A549 (cell line): ENCODE data around the gene LIMS1. TPM values are rescaled to one million over a fixed set of nuclear protein-coding genes. Genes with fewer than 3 reads are reported as not detected.
"Not testable (repeated sequence)": the region's sequence is repeated elsewhere in the genome, so short reads cannot be mapped to it uniquely, and the experiment has no call there.

Source experiments
- ATAC-seq, 2 experiments: fragments of 200-7000 bp in 1 of 2; fragments of >200 bp in 1 of 2; cut with Nextera tagmentation in 1 of 2; cut with Tn5 transposase in 1 of 2; 3 replicates each; pipeline versions ENCODE4 v1.8.0 to v1.9.1; 2018 to 2020; ENCODE audit warnings: mild to moderate bottlenecking in 1 of 2, moderate library complexity in 1 of 2
- CTCF ChIA-PET: fragments of 300-600 bp; sonication (Branson Sonifier 250); formaldehyde crosslinking; extraction: SDS; loops from one replicate; lab custom pipeline; 2021; ENCODE audit warnings: antibody characterized with exemption, inconsistent platforms; lab: Yijun Ruan, JAX
- POLR2A ChIA-PET: fragments of 350-600 bp; formaldehyde crosslinking; extraction: SDS; loops from one replicate; lab custom pipeline; 2021; ENCODE audit warnings: antibody characterized with exemption, inconsistent platforms; lab: Yijun Ruan, JAX
- DNase-seq, 2 experiments: peaks; one replicate each; pipeline versions ENCODE4 v3.0.0 to v3.0.0-alpha.2; 2011 to 2016; ENCODE audit warnings: low read depth in 1 of 2, low spot score in 1 of 2
- FAIRE-seq: peaks from 2 replicates; lab custom pipeline; 2011; peaks lifted over from hg19 to GRCh38; lab: Jason Lieb, UNC
- H3K27ac ChIP-seq, 2 experiments: fragments of >200 bp; sonication (Bioruptor Twin); formaldehyde crosslinking; 3 replicates each; pipeline ENCODE4 v1.5.1; 2016 to 2017
- H3K4me1 ChIP-seq: fragments of >200 bp; sonication (Bioruptor Twin); formaldehyde crosslinking; 3 replicates; pipeline ENCODE4 v1.6.1; 2016
- H3K4me2 ChIP-seq: fragments of >200 bp; sonication (Bioruptor Twin); formaldehyde crosslinking; 3 replicates; pipeline ENCODE4 v1.6.1; 2016
- H3K4me3 ChIP-seq: fragments of >200 bp; sonication (Bioruptor Twin); formaldehyde crosslinking; 3 replicates; pipeline ENCODE4 v1.5.1; 2016
- H3K9me3 ChIP-seq: fragments of >200 bp; sonication (Bioruptor Twin); formaldehyde crosslinking; 3 replicates; pipeline ENCODE4 v1.6.1; 2016
- CHD4 ChIP-seq: fragments of 200-600 bp; sonication (generic); IDR thresholded peaks from 2 replicates; pipeline ENCODE4 v1.6.1; 2016; ENCODE audit warnings: antibody characterized with exemption, mild to moderate bottlenecking, borderline replicate concordance
- EP300 ChIP-seq, 2 experiments: fragments of >200 bp; sonication (Bioruptor Twin); formaldehyde crosslinking; IDR thresholded peaks; 2 replicates in 1 of 2; 3 replicates in 1 of 2; pipeline ENCODE4 v1.6.1; 2016 to 2017
- FOSL2 ChIP-seq, 2 experiments: fragments of 450-650 bp in 1 of 2; fragments of >200 bp in 1 of 2; sonication (Bioruptor Twin) in 1 of 2; formaldehyde crosslinking; IDR thresholded peaks; 2 replicates each; pipeline versions ENCODE4 v1.5.0 to v1.6.1; 2016 to 2020; ENCODE audit warnings: mild to moderate bottlenecking in 1 of 2, moderate library complexity in 1 of 2
- HOXB5 ChIP-seq: fragments of 250-450 bp; sonication (Bioruptor Pico); IDR thresholded peaks from 2 replicates; pipeline ENCODE4 v1.5.0; 2020; ENCODE audit warnings: mild to moderate bottlenecking, moderate library complexity
- JUN ChIP-seq, 2 experiments: fragments of >200 bp; sonication (Bioruptor Twin); formaldehyde crosslinking; IDR thresholded peaks; 2 replicates in 1 of 2; 3 replicates in 1 of 2; pipeline ENCODE4 v1.6.1; 2016 to 2017
- JUNB ChIP-seq: fragments of >200 bp; sonication (Bioruptor Twin); formaldehyde crosslinking; IDR thresholded peaks from 2 replicates; pipeline ENCODE4 v1.6.1; 2016
- NR3C1 ChIP-seq: fragments of >200 bp; sonication (Bioruptor Twin); formaldehyde crosslinking; IDR thresholded peaks from 3 replicates; pipeline ENCODE4 v1.6.1; 2017
- RARB ChIP-seq: fragments of 250-450 bp; sonication (Bioruptor Pico); IDR thresholded peaks from 2 replicates; pipeline ENCODE4 v1.8.0; 2021; ENCODE audit warnings: mild to moderate bottlenecking, moderate library complexity
- REST ChIP-seq: fragments of 200-600 bp; sonication (generic); IDR thresholded peaks from 2 replicates; pipeline ENCODE4 v1.6.1; 2016; ENCODE audit warnings: antibody characterized with exemption, mild to moderate bottlenecking, moderate library complexity
- RFX5 ChIP-seq: fragments of 450-650 bp; IDR thresholded peaks from 2 replicates; pipeline ENCODE4 v1.7.1; 2014; ENCODE audit warnings: antibody characterized with exemption, mild to moderate bottlenecking, moderate library complexity
- SMC3 ChIP-seq: fragments of >200 bp; sonication (Bioruptor Twin); formaldehyde crosslinking; IDR thresholded peaks from 3 replicates; pipeline ENCODE4 v1.6.1; 2018; ENCODE audit warnings: inconsistent platforms
- ZSCAN20 ChIP-seq: fragments of 250-450 bp; sonication (Bioruptor Pico); IDR thresholded peaks from 2 replicates; pipeline ENCODE4 v1.8.0; 2022; ENCODE audit warnings: mild to moderate bottlenecking, moderate library complexity
- whole genome bisulfite sequencing: methylation state at CpG from one replicate; pipeline ENCODE4 v1.1.6; 2017; ENCODE audit errors: missing lambda C conversion rate; 5-methylcytosine and 5-hydroxymethylcytosine counted together
- polyA plus RNA-seq, 4 experiments: library from polyadenylated mRNA; depleted of rRNA in 3 of 4; stranded (reverse); fragments of >200 nt; fragmentation: RNase III in 1 of 4; extraction: RNeasy Plus Mini Kit Qiagen cat#74134 plus additional on column Dnase treatment in 1 of 4; gene quantifications; 2 replicates in 3 of 4; 3 replicates in 1 of 4; pipeline ENCODE4 v1.2.3, GENCODE V29; 2011 to 2017

Gene LIMS1
- polyA plus RNA-seq, 2 of the 4 experiments (the other 2 are of a cell fraction) = 40.0 to 94.1 TPM

GRCh38 chr2:108514478-108514877 lies 19.8 kb upstream of the LIMS1 start:
- peak; percentile 27; the same call in 1 of the 2 replicates for TF ChIP-seq JUNB
- Histone ChIP-seq H3K9me3 (peaks cover 17% of the 10 kb centered on the region), H3K27ac (peak overlapping the region; percentile 11 to 74; a peak in 3 of 6 replicates), H3K4me1 (peaks cover 15% of the 10 kb centered on the region; the same call in 2 of the 3 replicates), H3K4me2 (peak overlapping the region; percentile 29)
- FAIRE-seq, H3K4me3 ChIP-seq, DNase-seq, CTCF ChIA-PET, ATAC-seq, POLR2A ChIA-PET: not testable (repeated sequence)
- WGBS = 34% methylated on average over 2 of the region's 2 CpGs

- H3K4me1 ChIP-seq, H3K4me2 ChIP-seq, H3K27ac ChIP-seq, CTCF ChIA-PET, POLR2A ChIA-PET, H3K4me3 ChIP-seq, FAIRE-seq, DNase-seq, H3K9me3 ChIP-seq, ATAC-seq: not testable (repeated sequence)
- WGBS = 94% methylated on average over 5 of the region's 6 CpGs
Measured at GRCh38 chr2:108524688-108525087, 9.6 kb upstream of the LIMS1 start.

GRCh38 chr2:108525258-108525657 lies 9.0 kb upstream of the LIMS1 start:
- H3K4me2 ChIP-seq, FAIRE-seq, POLR2A ChIA-PET, ATAC-seq, H3K4me3 ChIP-seq, CTCF ChIA-PET, H3K27ac ChIP-seq, DNase-seq, H3K9me3 ChIP-seq, H3K4me1 ChIP-seq: not testable (repeated sequence)

- TF ChIP-seq RFX5 = no peak
- TF ChIP-seq RARB (CRISPR knock-in tag) = no peak
- TF ChIP-seq JUN (IDR thresholded peaks at IDR 0.05) = no peak
- no peak for TF ChIP-seq CHD4
- TF ChIP-seq FOSL2 (IDR thresholded peaks at IDR 0.05) = no peak
- no peak for TF ChIP-seq FOSL2 (CRISPR knock-in tag; IDR thresholded peaks at IDR 0.05)
- TF ChIP-seq EP300 (IDR thresholded peaks at IDR 0.05) = no peak
- no peak for TF ChIP-seq ZSCAN20 (CRISPR knock-in tag)
- no peak for TF ChIP-seq NR3C1
- TF ChIP-seq SMC3 = no peak
- TF ChIP-seq REST = no peak
- TF ChIP-seq HOXB5 = no peak
- DNase-seq (no peak), ATAC-seq (no peak), FAIRE-seq (no peak)
- H3K4me2 ChIP-seq = no peak overlapping the region
- H3K4me3 ChIP-seq = no peak overlapping the region
- ChIA-PET CTCF (interaction anchor here (1.0 kb wide), 1 partner anchor 104 kb away, joined by 3 read pairs; no protein-coding TSS in a partner anchor), POLR2A (interaction anchor here (0.5 kb wide), 1 partner anchor 136 kb away, joined by 6 read pairs; no protein-coding TSS in a partner anchor)
- H3K27ac ChIP-seq = no peak overlapping the region
- peaks cover 28% of the 10 kb centered on the region for H3K4me1 ChIP-seq
- WGBS = 94% methylated on average over 5 of the region's 5 CpGs
- H3K9me3 ChIP-seq = no peaks in the 10 kb centered on the region
Measured at GRCh38 chr2:108531674-108532055, 2.6 kb upstream of the LIMS1 start.
